NCI-H1048 (cell line): ENCODE measurements around the gene LEPROT.

Experiments
- DNase-seq: peaks from one replicate; lab custom pipeline; 2025; lab: John Stamatoyannopoulos, UW

LEPROT gene

GRCh38 chr1:65477414-65478378 is 57.2 kb downstream of the LEPROT start:
- DNase-seq: no peak

- no peak for DNase-seq
Measured at GRCh38 chr1:65478379-65479026, 58.0 kb downstream of the LEPROT start.

DNA sequence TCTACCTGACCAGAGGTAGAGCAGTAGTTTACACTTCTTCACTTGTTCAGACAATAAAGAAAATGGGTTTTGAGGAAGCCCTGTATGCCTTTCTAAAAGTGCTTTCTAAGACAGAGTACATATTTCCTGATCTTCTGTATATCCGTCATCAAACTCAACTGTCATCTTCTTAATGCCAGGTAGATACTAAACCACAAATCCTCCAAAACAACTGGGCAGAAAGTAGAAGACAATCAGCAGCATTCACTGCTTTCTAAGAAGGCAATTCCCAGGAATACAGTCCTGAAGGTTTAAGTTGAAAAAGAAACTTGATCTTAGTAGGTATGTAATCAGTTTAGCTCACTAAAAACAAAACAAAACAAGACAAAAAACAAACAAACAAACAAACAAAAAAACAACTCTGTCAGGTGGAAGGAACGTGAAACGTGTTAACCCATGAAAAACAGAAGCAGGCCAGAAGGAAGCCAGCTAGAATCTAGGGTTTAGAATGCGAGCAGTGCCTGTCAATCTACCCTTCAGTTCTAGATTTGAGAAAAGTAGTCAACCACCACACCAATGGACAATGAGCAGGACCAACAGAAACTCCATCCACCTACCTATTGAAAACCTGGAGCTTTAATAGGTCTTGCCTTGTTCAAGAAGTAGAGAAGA is 59.2 kb downstream of the LEPROT start:
- no peak for DNase-seq

- no peak for DNase-seq
Measured at GRCh38 chr1:65480684-65481405, 60.4 kb downstream of the LEPROT start.

- no peak for DNase-seq
Measured at GRCh38 chr1:65483993-65484754, 63.7 kb downstream of the LEPROT start.
